SH-SY5Y (cell line): ENCODE measurements around the gene CYB561.

Experiments used
- GATA2 ChIP-seq: IDR thresholded peaks from 2 replicates; pipeline ENCODE4 v1.6.1; 2011; ENCODE audit warnings: mild to moderate bottlenecking, low read depth, low read length
- GATA3 ChIP-seq: IDR thresholded peaks from 2 replicates; pipeline ENCODE4 v1.6.1; 2011; ENCODE audit warnings: low read depth, mild to moderate bottlenecking, low read length, moderate library complexity

- TF ChIP-seq GATA3: no peak
- no peak for TF ChIP-seq GATA2
These were observed 806 bp upstream of the CYB561 start for GRCh38 chr17:63446753-63447470.
